HepG2 (cell line): ENCODE results near the gene SRXN1. TPM values are rescaled to one million over a fixed set of nuclear protein-coding genes. Genes with fewer than 3 reads are reported as not detected.
A peak's percentile ranks its signal among the peaks of the same experiment; 100 is the strongest.

Experiments used
- ARNT2 ChIP-seq: sonication (generic); formaldehyde crosslinking; IDR thresholded peaks from 2 replicates; pipeline ENCODE4 v1.8.0; 2022; ENCODE audit warnings: mild to moderate bottlenecking, low read depth, missing genetic modification reagents, moderate library complexity
- ATF7-NPFF ChIP-seq: sonication (generic); formaldehyde crosslinking; IDR thresholded peaks from 2 replicates; pipeline ENCODE4 v1.8.1; 2023; ENCODE audit warnings: mild to moderate bottlenecking, low read depth, missing genetic modification reagents, moderate library complexity
- CHD2 ChIP-seq: IDR thresholded peaks from 2 replicates; pipeline ENCODE4 v1.6.1; 2011; ENCODE audit warnings: low read depth, low read length, improper control_type of control experiment
- FOXK2 ChIP-seq: fragments of 450-650 bp; IDR thresholded peaks from 2 replicates; pipeline ENCODE4 v1.6.1; 2016
- KMT2B ChIP-seq: IDR thresholded peaks from 2 replicates; pipeline ENCODE4 v1.6.1; 2016; ENCODE audit warnings: missing genetic modification reagents, missing compliant biosample characterization
- NRL ChIP-seq: sonication (generic); formaldehyde crosslinking; IDR thresholded peaks from 2 replicates; pipeline ENCODE4 v1.5.0; 2020; ENCODE audit warnings: missing genetic modification reagents, mild to moderate bottlenecking, moderate library complexity, borderline replicate concordance
- SIN3B ChIP-seq: fragments of 150-350 bp; IDR thresholded peaks from 2 replicates; pipeline ENCODE4 v1.6.1; 2014; ENCODE audit warnings: low read length
- SP4 ChIP-seq: sonication (generic); formaldehyde crosslinking; IDR thresholded peaks from 2 replicates; pipeline ENCODE4 v1.8.1; 2023; ENCODE audit warnings: mild to moderate bottlenecking, missing genetic modification reagents
- SP5 ChIP-seq: IDR thresholded peaks from 2 replicates; pipeline ENCODE4 v1.6.1; 2016; ENCODE audit warnings: low read depth, borderline replicate concordance
- STAT5B ChIP-seq: sonication (generic); formaldehyde crosslinking; IDR thresholded peaks from 2 replicates; pipeline ENCODE4 v1.4.0; 2020; ENCODE audit warnings: missing genetic modification reagents
- ZNF274 ChIP-seq: sonication (generic); formaldehyde crosslinking; IDR thresholded peaks from 2 replicates; pipeline ENCODE4 v1.5.1; 2020; ENCODE audit warnings: mild to moderate bottlenecking, missing genetic modification reagents
- ZNF383 ChIP-seq: sonication (generic); formaldehyde crosslinking; IDR thresholded peaks from 2 replicates; pipeline ENCODE4 v1.4.0; 2020; ENCODE audit warnings: missing genetic modification reagents, mild to moderate bottlenecking, borderline replicate concordance
- ZNF460 ChIP-seq: sonication (generic); formaldehyde crosslinking; IDR thresholded peaks from 2 replicates; pipeline ENCODE4 v1.5.1; 2020; ENCODE audit warnings: missing genetic modification reagents, mild to moderate bottlenecking, borderline replicate concordance
- ZNF772 ChIP-seq: sonication (generic); formaldehyde crosslinking; IDR thresholded peaks from 2 replicates; pipeline ENCODE4 v1.5.0; 2020; ENCODE audit warnings: mild to moderate bottlenecking, missing genetic modification reagents
- ZNF780A ChIP-seq: sonication (generic); formaldehyde crosslinking; IDR thresholded peaks from 2 replicates; pipeline ENCODE4 v1.8.0; 2022; ENCODE audit warnings: mild to moderate bottlenecking, missing genetic modification reagents, moderate library complexity
- ZNF878 ChIP-seq: sonication (generic); formaldehyde crosslinking; IDR thresholded peaks from 2 replicates; pipeline ENCODE4 v1.8.1; 2023; ENCODE audit warnings: mild to moderate bottlenecking, missing genetic modification reagents, moderate library complexity
- ZXDC ChIP-seq: sonication (generic); formaldehyde crosslinking; IDR thresholded peaks from 2 replicates; pipeline ENCODE4 v1.5.0; 2020; ENCODE audit warnings: mild to moderate bottlenecking, missing genetic modification reagents
- polyA plus RNA-seq, 8 experiments: library from polyadenylated mRNA; depleted of rRNA in 3 of 8; stranded (reverse) in 7 of 8; unstranded in 1 of 8; fragments of >200 nt; fragmentation: Illumina TruSeq in 4 of 8; extraction: Trizol in 4 of 8; gene quantifications; 2 replicates each; pipeline versions ENCODE4 v1.2.1 to v1.2.3, GENCODE V29; 2011 to 2016; ENCODE audit warnings: low read depth in 4 of 8, missing spikeins in 1 of 8, mixed read lengths in 1 of 8; ENCODE audit not compliant: insufficient read depth in 1 of 8
- total RNA-seq, 5 experiments: library from RNA; depleted of rRNA; stranded (reverse); fragments of >200 nt; fragmentation: Illumina TruSeq; extraction: Trizol; gene quantifications; 2 replicates each; pipeline ENCODE4 v1.2.3, GENCODE V29; 2016; ENCODE audit warnings: low read depth in 1 of 5
- TF ChIP-seq, protein P1 (sequence below): sonication (generic); formaldehyde crosslinking; IDR thresholded peaks from 2 replicates; pipeline ENCODE4 v1.5.0; 2020; ENCODE audit warnings: mild to moderate bottlenecking, missing genetic modification reagents
- TF ChIP-seq, protein P2 (sequence below): sonication (generic); formaldehyde crosslinking; IDR thresholded peaks from 2 replicates; pipeline ENCODE4 v1.4.0; 2020; ENCODE audit warnings: missing genetic modification reagents
- TF ChIP-seq, protein P3 (sequence below): sonication (generic); formaldehyde crosslinking; IDR thresholded peaks from 2 replicates; pipeline ENCODE4 v1.4.0; 2020; ENCODE audit warnings: mild to moderate bottlenecking, missing genetic modification reagents

The SRXN1 gene
- total and polyA plus RNA-seq, 2 of the 13 experiments (the other 11 are each of a cell fraction or from before 2014, with no cell fraction given): 29.9 to 87.7 TPM

- TF ChIP-seq KMT2B (0 out of 2 replicates have a peak, but pooled peaks have one; percentile 13), SIN3B (peak; percentile 53; the same call in 1 of the 2 replicates), FOXK2 (no peak), ARNT2 (CRISPR knock-in tag) (peak; percentile 85; the same call in 1 of the 2 replicates), ZNF772 (CRISPR knock-in tag) (peak; percentile 77; the same call in 1 of the 2 replicates), SP5 (CRISPR knock-in tag) (peak; percentile 95), ZNF274 (no peak; the same call in none of the 2 replicates), ZNF460 (CRISPR knock-in tag) (peak; percentile 62; the same call in 1 of the 2 replicates), ZNF383 (CRISPR knock-in tag) (no peak; the same call in 1 of the 2 replicates), ZXDC (CRISPR knock-in tag) (0 out of 2 replicates have a peak, but pooled peaks have one; percentile 51), ZNF780A (CRISPR knock-in tag) (no peak), ZNF878 (CRISPR knock-in tag) (no peak; the same call in 1 of the 2 replicates), NRL (CRISPR knock-in tag) (peak; percentile 91), ATF7-NPFF (CRISPR knock-in tag) (peak; percentile 60; the same call in 1 of the 2 replicates), STAT5B (CRISPR knock-in tag) (no peak), CHD2 (peak; percentile 9; the same call in 1 of the 2 replicates), SP4 (no peak)
- TF ChIP-seq, protein P1, sequence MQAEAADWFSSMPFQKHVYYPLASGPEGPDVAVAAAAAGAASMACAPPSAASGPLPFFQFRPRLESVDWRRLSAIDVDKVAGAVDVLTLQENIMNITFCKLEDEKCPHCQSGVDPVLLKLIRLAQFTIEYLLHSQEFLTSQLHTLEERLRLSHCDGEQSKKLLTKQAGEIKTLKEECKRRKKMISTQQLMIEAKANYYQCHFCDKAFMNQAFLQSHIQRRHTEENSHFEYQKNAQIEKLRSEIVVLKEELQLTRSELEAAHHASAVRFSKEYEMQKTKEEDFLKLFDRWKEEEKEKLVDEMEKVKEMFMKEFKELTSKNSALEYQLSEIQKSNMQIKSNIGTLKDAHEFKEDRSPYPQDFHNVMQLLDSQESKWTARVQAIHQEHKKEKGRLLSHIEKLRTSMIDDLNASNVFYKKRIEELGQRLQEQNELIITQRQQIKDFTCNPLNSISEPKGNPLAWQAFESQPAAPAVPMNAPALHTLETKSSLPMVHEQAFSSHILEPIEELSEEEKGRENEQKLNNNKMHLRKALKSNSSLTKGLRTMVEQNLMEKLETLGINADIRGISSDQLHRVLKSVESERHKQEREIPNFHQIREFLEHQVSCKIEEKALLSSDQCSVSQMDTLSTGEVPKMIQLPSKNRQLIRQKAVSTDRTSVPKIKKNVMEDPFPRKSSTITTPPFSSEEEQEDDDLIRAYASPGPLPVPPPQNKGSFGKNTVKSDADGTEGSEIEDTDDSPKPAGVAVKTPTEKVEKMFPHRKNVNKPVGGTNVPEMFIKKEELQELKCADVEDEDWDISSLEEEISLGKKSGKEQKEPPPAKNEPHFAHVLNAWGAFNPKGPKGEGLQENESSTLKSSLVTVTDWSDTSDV (CRISPR knock-in tag): 0 out of 2 replicates have a peak, but pooled peaks have one; percentile 65
- TF ChIP-seq, protein P2, sequence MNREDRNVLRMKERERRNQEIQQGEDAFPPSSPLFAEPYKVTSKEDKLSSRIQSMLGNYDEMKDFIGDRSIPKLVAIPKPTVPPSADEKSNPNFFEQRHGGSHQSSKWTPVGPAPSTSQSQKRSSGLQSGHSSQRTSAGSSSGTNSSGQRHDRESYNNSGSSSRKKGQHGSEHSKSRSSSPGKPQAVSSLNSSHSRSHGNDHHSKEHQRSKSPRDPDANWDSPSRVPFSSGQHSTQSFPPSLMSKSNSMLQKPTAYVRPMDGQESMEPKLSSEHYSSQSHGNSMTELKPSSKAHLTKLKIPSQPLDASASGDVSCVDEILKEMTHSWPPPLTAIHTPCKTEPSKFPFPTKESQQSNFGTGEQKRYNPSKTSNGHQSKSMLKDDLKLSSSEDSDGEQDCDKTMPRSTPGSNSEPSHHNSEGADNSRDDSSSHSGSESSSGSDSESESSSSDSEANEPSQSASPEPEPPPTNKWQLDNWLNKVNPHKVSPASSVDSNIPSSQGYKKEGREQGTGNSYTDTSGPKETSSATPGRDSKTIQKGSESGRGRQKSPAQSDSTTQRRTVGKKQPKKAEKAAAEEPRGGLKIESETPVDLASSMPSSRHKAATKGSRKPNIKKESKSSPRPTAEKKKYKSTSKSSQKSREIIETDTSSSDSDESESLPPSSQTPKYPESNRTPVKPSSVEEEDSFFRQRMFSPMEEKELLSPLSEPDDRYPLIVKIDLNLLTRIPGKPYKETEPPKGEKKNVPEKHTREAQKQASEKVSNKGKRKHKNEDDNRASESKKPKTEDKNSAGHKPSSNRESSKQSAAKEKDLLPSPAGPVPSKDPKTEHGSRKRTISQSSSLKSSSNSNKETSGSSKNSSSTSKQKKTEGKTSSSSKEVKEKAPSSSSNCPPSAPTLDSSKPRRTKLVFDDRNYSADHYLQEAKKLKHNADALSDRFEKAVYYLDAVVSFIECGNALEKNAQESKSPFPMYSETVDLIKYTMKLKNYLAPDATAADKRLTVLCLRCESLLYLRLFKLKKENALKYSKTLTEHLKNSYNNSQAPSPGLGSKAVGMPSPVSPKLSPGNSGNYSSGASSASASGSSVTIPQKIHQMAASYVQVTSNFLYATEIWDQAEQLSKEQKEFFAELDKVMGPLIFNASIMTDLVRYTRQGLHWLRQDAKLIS: no peak
- TF ChIP-seq, protein P3, sequence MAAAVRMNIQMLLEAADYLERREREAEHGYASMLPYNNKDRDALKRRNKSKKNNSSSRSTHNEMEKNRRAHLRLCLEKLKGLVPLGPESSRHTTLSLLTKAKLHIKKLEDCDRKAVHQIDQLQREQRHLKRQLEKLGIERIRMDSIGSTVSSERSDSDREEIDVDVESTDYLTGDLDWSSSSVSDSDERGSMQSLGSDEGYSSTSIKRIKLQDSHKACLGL (CRISPR knock-in tag): peak; percentile 88
Measured at GRCh38 chr20:645318-646106, 7.5 kb downstream of the SRXN1 start (continued).
